ENCODE results near the gene CRHR1.

DNA sequence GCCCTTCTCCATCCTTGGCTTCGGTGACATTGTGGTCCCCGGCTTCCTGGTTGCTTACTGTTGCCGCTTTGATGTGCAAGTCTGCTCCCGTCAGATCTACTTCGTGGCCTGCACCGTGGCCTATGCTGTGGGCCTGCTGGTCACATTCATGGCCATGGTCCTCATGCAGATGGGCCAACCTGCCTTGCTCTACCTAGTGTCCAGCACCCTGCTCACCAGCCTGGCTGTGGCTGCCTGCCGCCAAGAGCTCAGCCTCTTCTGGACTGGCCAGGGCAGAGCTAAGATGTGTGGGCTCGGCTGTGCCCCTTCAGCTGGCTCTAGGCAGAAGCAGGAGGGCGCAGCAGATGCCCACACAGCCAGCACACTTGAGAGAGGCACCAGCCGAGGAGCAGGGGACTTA lies 62.1 kb downstream of the CRHR1 start:
- TF ChIP-seq MAFK (IDR thresholded peaks at IDR 0.05; ENCODE audit: low read depth, low read length) = no peak
- TF ChIP-seq CTCF (conservative IDR thresholded peaks at IDR 0.05; ENCODE audit: low read depth, low read length) = no peak
- TF ChIP-seq BHLHE40 (IDR thresholded peaks at IDR 0.05; ENCODE audit: low read depth, low read length) = no peak
- no peak for TF ChIP-seq POLR2A (IDR thresholded peaks at IDR 0.05; ENCODE audit: low read depth, low read length)
- no peak for TF ChIP-seq RAD21 (IDR thresholded peaks at IDR 0.05; ENCODE audit: low read length)
- no peak for TF ChIP-seq SMC3 (IDR thresholded peaks at IDR 0.05; ENCODE audit: low read depth, low read length)
- no peak for TF ChIP-seq MXI1 (IDR thresholded peaks at IDR 0.05; ENCODE audit: borderline replicate concordance, low read depth, low read length)
- no peak for TF ChIP-seq USF2 (IDR thresholded peaks at IDR 0.05; ENCODE audit: low read depth, low read length)
- TF ChIP-seq CEBPB (IDR thresholded peaks at IDR 0.05; ENCODE audit: low read depth, low read length) = no peak
- TF ChIP-seq RCOR1 (IDR thresholded peaks at IDR 0.05; ENCODE audit: insufficient replicate concordance, low read length) = no peak
